GM23338 (cell line): Measurements from ENCODE around the gene RAP1GAP. TPM values are rescaled to one million over a fixed set of nuclear protein-coding genes. Genes with fewer than 3 reads are reported as not detected.

ENCODE experiments used
- ATAC-seq: fragments of 200-7000 bp; cut with Tn5 transposase; 3 replicates; pipeline ENCODE4 v1.9.1; 2020
- DNase-seq: peaks from one replicate; pipeline ENCODE4 v3.0.0-alpha.2; 2015; ENCODE audit warnings: low spot score
- H2AFZ ChIP-seq: fragments of 200-600 bp; sonication (generic); 2 replicates; pipeline ENCODE4 v1.8.0; 2016; ENCODE audit warnings: antibody characterized with exemption, mild to moderate bottlenecking, moderate library complexity
- H3F3A ChIP-seq: fragments of 200-600 bp; sonication (generic); replicated peaks from 2 replicates; pipeline ENCODE4 v1.8.0; 2017; ENCODE audit warnings: antibody characterized with exemption, mixed run types, low read depth
- H3K27ac ChIP-seq: fragments of 200-600 bp; sonication (generic); 2 replicates; pipeline ENCODE4 v1.6.1; 2016; ENCODE audit warnings: low read depth
- H3K27me3 ChIP-seq: fragments of 200-600 bp; sonication (generic); 2 replicates; pipeline ENCODE4 v1.8.0; 2016; ENCODE audit warnings: mild to moderate bottlenecking, mixed run types, moderate library complexity; ENCODE audit not compliant: insufficient read depth
- H3K36me3 ChIP-seq: fragments of 200-600 bp; sonication (generic); 2 replicates; pipeline ENCODE4 v1.8.0; 2016; ENCODE audit warnings: mild to moderate bottlenecking; ENCODE audit not compliant: insufficient read depth
- H3K4me1 ChIP-seq: fragments of 200-600 bp; sonication (generic); 2 replicates; pipeline ENCODE4 v1.8.0; 2016; ENCODE audit warnings: mild to moderate bottlenecking, moderate library complexity; ENCODE audit not compliant: insufficient read depth
- H3K4me2 ChIP-seq: fragments of 200-600 bp; sonication (generic); 2 replicates; pipeline ENCODE4 v1.7.1; 2017; ENCODE audit warnings: mixed run types
- H3K4me3 ChIP-seq: fragments of 200-600 bp; sonication (generic); 2 replicates; pipeline ENCODE4 v1.6.1; 2016; ENCODE audit warnings: mixed run types
- H3K79me2 ChIP-seq: fragments of 200-600 bp; sonication (generic); replicated peaks from 2 replicates; pipeline ENCODE4 v1.8.0; 2017; ENCODE audit warnings: mild to moderate bottlenecking; ENCODE audit not compliant: insufficient read depth
- H3K9me2 ChIP-seq: fragments of 200-600 bp; sonication (generic); 2 replicates; pipeline ENCODE4 v1.8.0; 2017; ENCODE audit not compliant: insufficient read depth
- H4K20me1 ChIP-seq: fragments of 200-600 bp; sonication (generic); replicated peaks from 2 replicates; pipeline ENCODE4 v1.8.0; 2017; ENCODE audit warnings: mild to moderate bottlenecking; ENCODE audit not compliant: insufficient read depth
- H3K27ac Mint-ChIP-seq: 2 replicates; pipeline ENCODE4 v1.8.0; 2020; ENCODE audit warnings: inconsistent platforms, mild to moderate bottlenecking, moderate library complexity, mixed read lengths
- H3K27me3 Mint-ChIP-seq: 3 replicates; pipeline ENCODE4 v1.8.0; 2022; ENCODE audit warnings: low read depth, mild to moderate bottlenecking, moderate library complexity, mixed read lengths, inconsistent platforms; ENCODE audit not compliant: insufficient read depth, poor library complexity
- H3K36me3 Mint-ChIP-seq: 3 replicates; pipeline ENCODE4 v1.8.0; 2021; ENCODE audit warnings: low read depth, mild to moderate bottlenecking, inconsistent platforms, moderate library complexity, mixed read lengths
- H3K4me1 Mint-ChIP-seq: 3 replicates; pipeline ENCODE4 v1.8.0; 2020; ENCODE audit warnings: mild to moderate bottlenecking, inconsistent platforms, mixed read lengths
- H3K4me3 Mint-ChIP-seq: 3 replicates; pipeline ENCODE4 v1.8.0; 2021; ENCODE audit warnings: moderate library complexity, mild to moderate bottlenecking, inconsistent platforms, mixed read lengths
- H3K9me3 Mint-ChIP-seq: 3 replicates; pipeline ENCODE4 v1.8.0; 2020; ENCODE audit warnings: moderate library complexity, mild to moderate bottlenecking, inconsistent platforms, mixed read lengths
- CREB1 ChIP-seq: fragments of 250-450 bp; sonication (Bioruptor Pico); IDR thresholded peaks from 2 replicates; pipeline ENCODE4 v1.5.0; 2020; ENCODE audit warnings: low read depth, mild to moderate bottlenecking, moderate library complexity
- EZH2 ChIP-seq: fragments of 200-600 bp; sonication (generic); IDR thresholded peaks from one replicate; pipeline ENCODE4 v1.8.0; 2017; ENCODE audit warnings: antibody characterized with exemption, mild to moderate bottlenecking, low read depth; ENCODE audit not compliant: unreplicated experiment
- EZH2phosphoT487 ChIP-seq: fragments of 200-600 bp; sonication (generic); IDR thresholded peaks from one replicate; pipeline ENCODE4 v1.8.1; 2018; ENCODE audit warnings: antibody characterized with exemption; ENCODE audit not compliant: unreplicated experiment
- JUNB ChIP-seq: IDR thresholded peaks from one replicate; pipeline ENCODE4 v1.6.1; 2016; ENCODE audit warnings: antibody characterized with exemption; ENCODE audit not compliant: unreplicated experiment
- POLR2AphosphoS5 ChIP-seq: IDR thresholded peaks from 2 replicates; pipeline ENCODE4 v1.6.1; 2016; ENCODE audit warnings: antibody characterized with exemption, low read depth
- STAT1 ChIP-seq: IDR thresholded peaks from one replicate; pipeline ENCODE4 v1.6.1; 2016; ENCODE audit warnings: antibody characterized with exemption; ENCODE audit not compliant: unreplicated experiment
- ZNF114 ChIP-seq: fragments of 250-450 bp; sonication (Bioruptor Pico); IDR thresholded peaks from 2 replicates; pipeline ENCODE4 v1.5.0; 2020; ENCODE audit warnings: mild to moderate bottlenecking, moderate library complexity
- ZNF331 ChIP-seq: fragments of 250-450 bp; sonication (Bioruptor Pico); IDR thresholded peaks from 2 replicates; pipeline ENCODE4 v1.5.0; 2020; ENCODE audit warnings: low read depth, mild to moderate bottlenecking, moderate library complexity
- polyA plus RNA-seq: library from polyadenylated mRNA; unstranded; fragments of >200 nt; fragmentation: Nextera tagmentation; extraction: Ambion mirVana; gene quantifications from 2 replicates; pipeline ENCODE4 v1.2.1, GENCODE V29; 2016
- total RNA-seq: library from RNA; depleted of rRNA; stranded (reverse); fragments of >200 nt; shearing (Covaris generic); gene quantifications from 2 replicates; pipeline ENCODE4 v1.2.3, GENCODE V29; 2014
- TF ChIP-seq, protein P1 (sequence below): fragments of 250-450 bp; sonication (Bioruptor Pico); IDR thresholded peaks from 2 replicates; pipeline ENCODE4 v1.5.0; 2020; ENCODE audit warnings: mild to moderate bottlenecking, moderate library complexity
- TF ChIP-seq, protein P2 (sequence below), 2 experiments: fragments of 200-600 bp in 1 of 2; sonication (generic) in 1 of 2; conservative IDR thresholded peaks; 2 replicates each; pipeline versions ENCODE4 v1.5.1 to v1.6.1; 2016 to 2017; ENCODE audit warnings: antibody characterized with exemption in 2 of 2, low read depth in 2 of 2, mild to moderate bottlenecking in 2 of 2, moderate library complexity in 1 of 2
- TF ChIP-seq, protein P3 (sequence below): IDR thresholded peaks from 2 replicates; pipeline ENCODE4 v1.6.1; 2016; ENCODE audit warnings: antibody characterized with exemption

RAP1GAP gene
- total and polyA plus RNA-seq, 2 experiments from 2014 or later = 4.3 to 6.6 TPM

DNA sequence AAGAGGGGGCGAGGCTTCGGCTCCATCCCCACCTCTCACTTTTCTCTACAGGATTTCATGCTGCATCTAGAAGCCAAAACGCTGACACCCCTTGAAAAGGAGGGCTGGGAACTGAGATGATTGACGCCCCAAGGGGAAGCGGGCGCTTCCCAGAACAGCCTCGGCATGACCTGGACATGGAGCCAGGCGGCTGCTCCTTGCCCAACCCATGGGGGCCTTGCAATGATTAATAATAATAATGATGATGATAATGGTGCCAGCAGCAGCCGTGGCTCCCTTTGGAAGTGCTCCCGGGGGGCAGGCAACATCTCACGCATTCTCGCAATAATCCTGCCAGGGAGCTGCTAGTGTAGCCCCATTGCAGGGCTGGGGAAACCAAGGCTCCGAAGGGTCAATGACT lies 78.2 kb downstream of the RAP1GAP start (continued):
- TF ChIP-seq, protein P1, sequence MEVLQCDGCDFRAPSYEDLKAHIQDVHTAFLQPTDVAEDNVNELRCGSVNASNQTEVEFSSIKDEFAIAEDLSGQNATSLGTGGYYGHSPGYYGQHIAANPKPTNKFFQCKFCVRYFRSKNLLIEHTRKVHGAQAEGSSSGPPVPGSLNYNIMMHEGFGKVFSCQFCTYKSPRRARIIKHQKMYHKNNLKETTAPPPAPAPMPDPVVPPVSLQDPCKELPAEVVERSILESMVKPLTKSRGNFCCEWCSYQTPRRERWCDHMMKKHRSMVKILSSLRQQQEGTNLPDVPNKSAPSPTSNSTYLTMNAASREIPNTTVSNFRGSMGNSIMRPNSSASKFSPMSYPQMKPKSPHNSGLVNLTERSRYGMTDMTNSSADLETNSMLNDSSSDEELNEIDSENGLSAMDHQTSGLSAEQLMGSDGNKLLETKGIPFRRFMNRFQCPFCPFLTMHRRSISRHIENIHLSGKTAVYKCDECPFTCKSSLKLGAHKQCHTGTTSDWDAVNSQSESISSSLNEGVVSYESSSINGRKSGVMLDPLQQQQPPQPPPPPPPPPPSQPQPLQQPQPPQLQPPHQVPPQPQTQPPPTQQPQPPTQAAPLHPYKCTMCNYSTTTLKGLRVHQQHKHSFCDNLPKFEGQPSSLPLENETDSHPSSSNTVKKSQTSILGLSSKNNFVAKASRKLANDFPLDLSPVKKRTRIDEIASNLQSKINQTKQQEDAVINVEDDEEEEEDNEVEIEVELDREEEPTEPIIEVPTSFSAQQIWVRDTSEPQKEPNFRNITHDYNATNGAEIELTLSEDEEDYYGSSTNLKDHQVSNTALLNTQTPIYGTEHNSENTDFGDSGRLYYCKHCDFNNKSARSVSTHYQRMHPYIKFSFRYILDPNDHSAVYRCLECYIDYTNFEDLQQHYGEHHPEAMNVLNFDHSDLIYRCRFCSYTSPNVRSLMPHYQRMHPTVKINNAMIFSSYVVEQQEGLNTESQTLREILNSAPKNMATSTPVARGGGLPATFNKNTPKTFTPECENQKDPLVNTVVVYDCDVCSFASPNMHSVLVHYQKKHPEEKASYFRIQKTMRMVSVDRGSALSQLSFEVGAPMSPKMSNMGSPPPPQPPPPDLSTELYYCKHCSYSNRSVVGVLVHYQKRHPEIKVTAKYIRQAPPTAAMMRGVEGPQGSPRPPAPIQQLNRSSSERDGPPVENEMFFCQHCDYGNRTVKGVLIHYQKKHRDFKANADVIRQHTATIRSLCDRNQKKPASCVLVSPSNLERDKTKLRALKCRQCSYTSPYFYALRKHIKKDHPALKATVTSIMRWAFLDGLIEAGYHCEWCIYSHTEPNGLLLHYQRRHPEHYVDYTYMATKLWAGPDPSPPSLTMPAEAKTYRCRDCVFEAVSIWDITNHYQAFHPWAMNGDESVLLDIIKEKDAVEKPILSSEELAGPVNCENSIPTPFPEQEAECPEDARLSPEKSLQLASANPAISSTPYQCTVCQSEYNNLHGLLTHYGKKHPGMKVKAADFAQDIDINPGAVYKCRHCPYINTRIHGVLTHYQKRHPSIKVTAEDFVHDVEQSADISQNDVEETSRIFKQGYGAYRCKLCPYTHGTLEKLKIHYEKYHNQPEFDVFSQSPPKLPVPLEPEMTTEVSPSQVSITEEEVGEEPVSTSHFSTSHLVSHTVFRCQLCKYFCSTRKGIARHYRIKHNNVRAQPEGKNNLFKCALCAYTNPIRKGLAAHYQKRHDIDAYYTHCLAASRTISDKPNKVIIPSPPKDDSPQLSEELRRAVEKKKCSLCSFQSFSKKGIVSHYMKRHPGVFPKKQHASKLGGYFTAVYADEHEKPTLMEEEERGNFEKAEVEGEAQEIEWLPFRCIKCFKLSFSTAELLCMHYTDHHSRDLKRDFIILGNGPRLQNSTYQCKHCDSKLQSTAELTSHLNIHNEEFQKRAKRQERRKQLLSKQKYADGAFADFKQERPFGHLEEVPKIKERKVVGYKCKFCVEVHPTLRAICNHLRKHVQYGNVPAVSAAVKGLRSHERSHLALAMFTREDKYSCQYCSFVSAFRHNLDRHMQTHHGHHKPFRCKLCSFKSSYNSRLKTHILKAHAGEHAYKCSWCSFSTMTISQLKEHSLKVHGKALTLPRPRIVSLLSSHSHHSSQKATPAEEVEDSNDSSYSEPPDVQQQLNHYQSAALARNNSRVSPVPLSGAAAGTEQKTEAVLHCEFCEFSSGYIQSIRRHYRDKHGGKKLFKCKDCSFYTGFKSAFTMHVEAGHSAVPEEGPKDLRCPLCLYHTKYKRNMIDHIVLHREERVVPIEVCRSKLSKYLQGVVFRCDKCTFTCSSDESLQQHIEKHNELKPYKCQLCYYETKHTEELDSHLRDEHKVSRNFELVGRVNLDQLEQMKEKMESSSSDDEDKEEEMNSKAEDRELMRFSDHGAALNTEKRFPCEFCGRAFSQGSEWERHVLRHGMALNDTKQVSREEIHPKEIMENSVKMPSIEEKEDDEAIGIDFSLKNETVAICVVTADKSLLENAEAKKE = no peak
- TF ChIP-seq POLR2AphosphoS5 = no peak
- TF ChIP-seq STAT1 = no peak
- no peak for TF ChIP-seq JUNB
- TF ChIP-seq EZH2phosphoT487 = no peak

DNA sequence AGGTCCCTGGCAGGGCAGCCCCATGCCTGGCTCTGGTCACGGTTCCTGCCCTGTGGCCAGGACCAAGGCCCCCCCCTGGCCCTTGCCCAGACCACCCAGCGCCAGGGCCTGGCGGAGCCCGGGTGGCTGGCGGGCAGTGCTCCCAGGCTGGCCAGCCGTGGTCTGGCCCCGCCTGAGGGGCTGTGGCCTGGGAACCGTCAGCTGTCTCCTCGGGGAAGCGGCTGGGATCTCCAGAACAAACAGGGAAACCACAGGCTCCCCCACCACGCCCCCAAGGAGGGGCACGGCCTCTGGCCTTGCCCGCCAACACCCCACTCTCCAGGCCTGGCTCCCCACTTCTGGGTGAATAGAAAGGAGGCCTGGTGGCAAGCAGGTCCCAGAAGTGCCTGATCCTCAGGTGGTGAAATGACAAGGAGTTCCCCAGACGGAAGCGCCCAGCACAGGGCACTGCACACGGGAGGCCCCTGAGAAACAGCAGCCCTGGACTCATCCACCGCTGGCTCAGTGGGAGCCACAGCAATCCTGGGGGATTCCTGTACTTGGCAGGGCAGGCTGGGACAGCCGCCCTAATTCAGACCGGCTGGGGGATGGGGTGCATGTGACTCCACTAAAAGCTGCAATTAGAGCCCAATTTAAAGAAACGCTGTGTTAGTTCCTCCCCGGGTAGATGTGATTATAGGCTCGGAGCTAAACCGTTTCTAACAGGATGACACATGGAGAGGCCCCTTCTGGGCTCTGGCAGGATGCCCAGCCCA lies 78.9 kb downstream of the RAP1GAP start:
- Histone ChIP-seq H3K9me2 (no peaks in the 10 kb centered on the region), H3K36me3 (no peaks in the 10 kb centered on the region), H4K20me1 (no peaks in the 10 kb centered on the region), H3K27ac (no peak overlapping the region), H3K4me1 (peaks cover 11% of the 10 kb centered on the region), H2AFZ (no peak overlapping the region), H3K79me2 (no peaks in the 10 kb centered on the region), H3K4me2 (no peak overlapping the region), H3K27me3 (no peaks in the 10 kb centered on the region), H3K4me3 (no peak overlapping the region), H3F3A (0 out of 2 replicates have a peak, but pooled peaks cover 4% of the 10 kb centered on the region)
- no peaks in the 10 kb centered on the region for H3K36me3 Mint-ChIP-seq
- no peak for DNase-seq
- no peaks in the 10 kb centered on the region for H3K9me3 Mint-ChIP-seq
- ATAC-seq = no peak
- no peak overlapping the region for H3K4me3 Mint-ChIP-seq
- peaks cover 17% of the 10 kb centered on the region for H3K27me3 Mint-ChIP-seq
- H3K4me1 Mint-ChIP-seq = peaks cover 24% of the 10 kb centered on the region
- H3K27ac Mint-ChIP-seq = no peak overlapping the region
- TF ChIP-seq, protein P2, sequence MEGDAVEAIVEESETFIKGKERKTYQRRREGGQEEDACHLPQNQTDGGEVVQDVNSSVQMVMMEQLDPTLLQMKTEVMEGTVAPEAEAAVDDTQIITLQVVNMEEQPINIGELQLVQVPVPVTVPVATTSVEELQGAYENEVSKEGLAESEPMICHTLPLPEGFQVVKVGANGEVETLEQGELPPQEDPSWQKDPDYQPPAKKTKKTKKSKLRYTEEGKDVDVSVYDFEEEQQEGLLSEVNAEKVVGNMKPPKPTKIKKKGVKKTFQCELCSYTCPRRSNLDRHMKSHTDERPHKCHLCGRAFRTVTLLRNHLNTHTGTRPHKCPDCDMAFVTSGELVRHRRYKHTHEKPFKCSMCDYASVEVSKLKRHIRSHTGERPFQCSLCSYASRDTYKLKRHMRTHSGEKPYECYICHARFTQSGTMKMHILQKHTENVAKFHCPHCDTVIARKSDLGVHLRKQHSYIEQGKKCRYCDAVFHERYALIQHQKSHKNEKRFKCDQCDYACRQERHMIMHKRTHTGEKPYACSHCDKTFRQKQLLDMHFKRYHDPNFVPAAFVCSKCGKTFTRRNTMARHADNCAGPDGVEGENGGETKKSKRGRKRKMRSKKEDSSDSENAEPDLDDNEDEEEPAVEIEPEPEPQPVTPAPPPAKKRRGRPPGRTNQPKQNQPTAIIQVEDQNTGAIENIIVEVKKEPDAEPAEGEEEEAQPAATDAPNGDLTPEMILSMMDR (conservative IDR thresholded peaks at IDR 0.05; ENCODE audit: low read depth in 2 of 2) = no peak
- TF ChIP-seq ZNF331 (CRISPR knock-in tag) (no peak), JUNB (no peak), CREB1 (CRISPR knock-in tag) (no peak), ZNF114 (CRISPR knock-in tag) (no peak), EZH2 (no peak), EZH2phosphoT487 (no peak), POLR2AphosphoS5 (no peak)
- TF ChIP-seq, protein P3, sequence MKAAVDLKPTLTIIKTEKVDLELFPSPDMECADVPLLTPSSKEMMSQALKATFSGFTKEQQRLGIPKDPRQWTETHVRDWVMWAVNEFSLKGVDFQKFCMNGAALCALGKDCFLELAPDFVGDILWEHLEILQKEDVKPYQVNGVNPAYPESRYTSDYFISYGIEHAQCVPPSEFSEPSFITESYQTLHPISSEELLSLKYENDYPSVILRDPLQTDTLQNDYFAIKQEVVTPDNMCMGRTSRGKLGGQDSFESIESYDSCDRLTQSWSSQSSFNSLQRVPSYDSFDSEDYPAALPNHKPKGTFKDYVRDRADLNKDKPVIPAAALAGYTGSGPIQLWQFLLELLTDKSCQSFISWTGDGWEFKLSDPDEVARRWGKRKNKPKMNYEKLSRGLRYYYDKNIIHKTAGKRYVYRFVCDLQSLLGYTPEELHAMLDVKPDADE = no peak
